Measurements from ENCODE around the gene PNMA8B. TPM values are rescaled to one million over a fixed set of nuclear protein-coding genes. Genes with fewer than 3 reads are reported as not detected.

Gene PNMA8B
- total and polyA plus RNA-seq, 2 donors (not counting 3 experiments of a cell fraction or from before 2014, with no cell fraction given): 0.11 TPM; not detected in 1

DNA sequence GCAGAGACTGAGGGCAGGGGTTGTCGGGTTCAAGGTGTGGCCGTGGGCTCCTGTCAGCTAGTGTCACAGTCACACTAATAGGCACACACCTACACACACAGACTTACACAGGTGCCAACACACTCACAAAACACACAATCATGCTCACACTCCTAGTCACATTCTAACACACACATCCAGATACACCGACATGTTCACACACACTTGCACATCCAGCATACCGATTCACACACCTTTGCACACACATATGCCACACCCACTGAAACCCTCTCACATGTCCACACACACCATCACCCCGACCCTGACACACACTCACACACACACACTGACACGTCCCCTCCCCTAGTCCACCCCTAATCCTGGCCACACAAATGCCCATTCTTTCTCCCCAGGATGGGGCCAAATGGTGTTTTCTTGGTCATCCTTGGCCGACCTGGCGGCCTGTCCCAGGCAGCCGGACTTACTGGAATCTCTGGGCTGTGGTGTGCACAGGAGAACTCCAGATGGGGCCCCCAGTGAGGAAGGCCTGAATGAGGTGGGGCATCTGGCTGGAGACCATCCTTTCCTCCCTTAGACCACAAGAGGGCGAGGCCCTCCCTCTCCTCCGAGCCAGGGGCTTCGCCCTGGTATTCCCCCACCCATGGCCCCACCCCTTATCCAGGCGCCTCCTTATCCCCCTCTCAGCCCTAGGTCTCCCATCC lies 19.1 kb upstream of the PNMA8B start:
- H3K27ac ChIP-seq (ENCODE audit: insufficient read depth, low read depth, low read length): no peak overlapping the region
- no peaks in the 10 kb centered on the region for H3K4me1 ChIP-seq (ENCODE audit: control insufficient read depth, extremely low read depth, insufficient read depth, low read length)
- dilution Hi-C loops (cut with MboI; ENCODE audit: extremely low pct_ligation_motif_present, low sequenced_read_pairs): no loop called here
- no peaks in the 10 kb centered on the region for H3K9me1 ChIP-seq (replicated peaks; ENCODE audit: control insufficient read depth, extremely low read depth, insufficient read depth, low read length)
- DNase-seq (ENCODE audit: low read depth, low spot score) (no peak), FAIRE-seq (no peak)
- H3K4me2 ChIP-seq (ENCODE audit: insufficient read depth, low read length): no peak overlapping the region
- BruUV-seq (replicated peaks): no TSS peak
- intact Hi-C loops (cut with micrococcal nuclease): no loop called here
- ChIA-PET CTCF (interaction anchor here (1.0 to 6.5 kb wide), 6 partner anchors 13 to 234 kb away, joined by 3 to 72 read pairs (median 6); no protein-coding TSS in a partner anchor), POLR2A (no interaction called here)
- H3K4me3 ChIP-seq (replicated peaks in 1 of 3; ENCODE audit: insufficient read depth in 1 of 3, low read depth in 1 of 3, low read length in 3 of 3): no peak overlapping the region
- no peak overlapping the region for H2AFZ ChIP-seq (ENCODE audit: low read depth, low read length)
- H3K79me2 ChIP-seq (ENCODE audit: control insufficient read depth, insufficient read depth, low read length): no peaks in the 10 kb centered on the region
- H4K20me1 ChIP-seq (replicated peaks; ENCODE audit: control insufficient read depth, extremely low read depth, insufficient read depth, low read length): no peaks in the 10 kb centered on the region
- no peaks in the 10 kb centered on the region for H3K27me3 ChIP-seq (ENCODE audit: control insufficient read depth in 2 of 2, insufficient read depth in 2 of 2, low read length in 2 of 2)
- H3K36me3 ChIP-seq (ENCODE audit: control insufficient read depth in 2 of 2, extremely low read depth in 1 of 2, insufficient read depth in 2 of 2, low read length in 2 of 2): no peaks in the 10 kb centered on the region
- H3K9ac ChIP-seq (replicated peaks; ENCODE audit: extremely low read depth, insufficient read depth, low read length): no peak overlapping the region
- H3K9me3 ChIP-seq (replicated peaks; ENCODE audit: control insufficient read depth, insufficient read depth, low read length): no peaks in the 10 kb centered on the region
- TF ChIP-seq EZH2 (IDR thresholded peaks at IDR 0.05; ENCODE audit: borderline replicate concordance, low read depth, low read length, severe bottlenecking) (no peak), POLR2AphosphoS5 (IDR thresholded peaks at IDR 0.05; ENCODE audit: insufficient read depth, low read depth, low read length) (no peak), JUN (IDR thresholded peaks at IDR 0.05; ENCODE audit: borderline replicate concordance, insufficient read depth, insufficient read length, low read depth) (no peak)
- TF ChIP-seq, protein P1, sequence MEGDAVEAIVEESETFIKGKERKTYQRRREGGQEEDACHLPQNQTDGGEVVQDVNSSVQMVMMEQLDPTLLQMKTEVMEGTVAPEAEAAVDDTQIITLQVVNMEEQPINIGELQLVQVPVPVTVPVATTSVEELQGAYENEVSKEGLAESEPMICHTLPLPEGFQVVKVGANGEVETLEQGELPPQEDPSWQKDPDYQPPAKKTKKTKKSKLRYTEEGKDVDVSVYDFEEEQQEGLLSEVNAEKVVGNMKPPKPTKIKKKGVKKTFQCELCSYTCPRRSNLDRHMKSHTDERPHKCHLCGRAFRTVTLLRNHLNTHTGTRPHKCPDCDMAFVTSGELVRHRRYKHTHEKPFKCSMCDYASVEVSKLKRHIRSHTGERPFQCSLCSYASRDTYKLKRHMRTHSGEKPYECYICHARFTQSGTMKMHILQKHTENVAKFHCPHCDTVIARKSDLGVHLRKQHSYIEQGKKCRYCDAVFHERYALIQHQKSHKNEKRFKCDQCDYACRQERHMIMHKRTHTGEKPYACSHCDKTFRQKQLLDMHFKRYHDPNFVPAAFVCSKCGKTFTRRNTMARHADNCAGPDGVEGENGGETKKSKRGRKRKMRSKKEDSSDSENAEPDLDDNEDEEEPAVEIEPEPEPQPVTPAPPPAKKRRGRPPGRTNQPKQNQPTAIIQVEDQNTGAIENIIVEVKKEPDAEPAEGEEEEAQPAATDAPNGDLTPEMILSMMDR (IDR thresholded peaks at IDR 0.05; ENCODE audit: extremely low read depth in 1 of 2, insufficient read depth in 1 of 2, low read depth in 1 of 2, low read length in 2 of 2): no peak

Data from endothelial cell of umbilical vein (primary cell).